K562 (cell line): Measurements from ENCODE around the gene SIT1. TPM values are rescaled to one million over a fixed set of nuclear protein-coding genes. Genes with fewer than 3 reads are reported as not detected.
A peak's percentile ranks its signal among the peaks of the same experiment; 100 is the strongest.

Source experiments
- ELK1 ChIP-seq: sonication (generic); formaldehyde crosslinking; IDR thresholded peaks from 2 replicates; pipeline ENCODE4 v1.8.1; 2022; ENCODE audit warnings: missing genetic modification reagents
- FOSL1 ChIP-seq: fragments of 200-800 bp; sonication (Bioruptor generic); conservative IDR thresholded peaks from 2 replicates; pipeline ENCODE4 v1.6.1; 2016; ENCODE audit warnings: missing genetic modification characterization, missing compliant biosample characterization
- NFE2L1 ChIP-seq: fragments of 450-650 bp; IDR thresholded peaks from 2 replicates; pipeline ENCODE4 v1.6.1; 2016; ENCODE audit warnings: missing genetic modification characterization, low read depth, mild to moderate bottlenecking, missing compliant biosample characterization, moderate library complexity, borderline replicate concordance
- NR2C1 ChIP-seq, 2 experiments: fragments of 450-650 bp; IDR thresholded peaks; 2 replicates each; pipeline ENCODE4 v1.6.1; 2017; ENCODE audit warnings: mild to moderate bottlenecking in 2 of 2, antibody characterized with exemption in 1 of 2, inconsistent platforms in 1 of 2, missing compliant biosample characterization in 1 of 2, missing genetic modification characterization in 1 of 2
- POLR3A ChIP-seq: IDR thresholded peaks from 2 replicates; pipeline ENCODE4 v1.6.1; 2011; ENCODE audit warnings: borderline replicate concordance, mild to moderate bottlenecking, moderate library complexity; ENCODE audit not compliant: insufficient read length, insufficient read depth; ENCODE audit errors: extremely low read depth
- SIN3A ChIP-seq, 2 experiments: fragments of 150-350 bp in 1 of 2; IDR thresholded peaks; 2 replicates each; pipeline ENCODE4 v1.6.1; 2011 to 2016; ENCODE audit warnings: borderline replicate concordance in 2 of 2, low read depth in 2 of 2, low read length in 2 of 2, mild to moderate bottlenecking in 2 of 2, moderate library complexity in 2 of 2; ENCODE audit not compliant: control insufficient read depth in 1 of 2
- TFAP4 ChIP-seq: sonication (generic); formaldehyde crosslinking; IDR thresholded peaks from 2 replicates; pipeline ENCODE4 v1.8.0; 2022; ENCODE audit warnings: missing genetic modification reagents, mild to moderate bottlenecking, moderate library complexity, borderline replicate concordance
- ZBTB43 ChIP-seq: sonication (generic); formaldehyde crosslinking; IDR thresholded peaks from 2 replicates; pipeline ENCODE4 v1.8.0; 2023; ENCODE audit warnings: mild to moderate bottlenecking, missing genetic modification reagents
- ZNF347 ChIP-seq: fragments of 450-650 bp; formaldehyde crosslinking; IDR thresholded peaks from 2 replicates; pipeline ENCODE4 v1.4.0; 2020; ENCODE audit warnings: low read depth, mild to moderate bottlenecking, moderate library complexity
- polyA plus RNA-seq, 8 experiments: library from polyadenylated mRNA; depleted of rRNA in 4 of 8; stranded (reverse) in 5 of 8; unstranded in 3 of 8; fragments of >200 nt; fragmentation: Nextera tagmentation in 2 of 8; fragmentation: Illumina TruSeq in 1 of 8; extraction: Ambion mirVana in 2 of 8; extraction: Trizol in 1 of 8; gene quantifications; 2 replicates each; pipeline versions ENCODE4 v1.2.1 to v1.2.3, GENCODE V29; 2011 to 2014; ENCODE audit warnings: inconsistent platforms in 1 of 8, missing spikeins in 1 of 8
- total RNA-seq, 7 experiments: library from RNA; depleted of rRNA in 6 of 7; stranded (reverse); fragments of >200 nt in 6 of 7; fragmentation: Illumina TruSeq in 2 of 7; extraction: Trizol in 2 of 7; gene quantifications; 2 replicates each; pipeline versions ENCODE4 v1.2.1 to v1.2.3, GENCODE V29; 2011 to 2021; ENCODE audit warnings: low replicate concordance in 1 of 7
- TF ChIP-seq, protein P1 (sequence below): fragments of 450-650 bp; IDR thresholded peaks from 2 replicates; pipeline ENCODE4 v1.6.1; 2016; ENCODE audit warnings: mild to moderate bottlenecking, moderate library complexity

Gene SIT1
- total and polyA plus RNA-seq, 9 of the 15 experiments (the other 6 are each of a cell fraction or from before 2014, with no cell fraction given), result not detected

DNA sequence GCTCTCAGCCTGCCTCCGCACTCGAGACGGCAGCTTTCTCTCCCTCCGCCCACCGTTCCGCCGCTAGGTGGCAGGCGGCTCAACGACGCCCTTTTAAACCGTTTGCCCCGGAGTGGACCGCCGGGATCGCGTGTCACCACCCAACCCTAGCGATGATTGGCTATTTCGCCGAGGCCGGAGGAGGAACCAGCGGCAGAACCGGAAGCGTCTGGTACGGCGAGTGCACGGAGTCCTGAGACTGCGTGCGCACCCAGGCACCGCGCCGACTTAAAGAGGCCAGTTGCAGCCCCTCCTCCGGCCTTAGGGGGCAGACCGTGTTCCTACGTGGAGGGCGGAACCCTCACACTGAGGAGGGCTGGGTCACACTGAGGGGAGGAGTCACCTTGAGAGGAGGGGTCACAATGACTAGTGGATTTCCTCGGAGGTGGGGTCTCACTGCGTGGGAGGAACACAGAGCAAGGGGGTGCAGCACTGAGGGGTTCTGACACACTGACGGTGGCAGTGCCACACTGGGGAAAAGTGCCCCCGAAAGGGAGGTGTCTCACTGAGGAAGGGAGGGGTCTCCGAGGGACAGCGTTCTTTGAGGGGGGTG lies 46.6 kb downstream of the SIT1 start (continued):
- TF ChIP-seq NR2C1 (IDR thresholded peaks at IDR 0.05) (no peak), NR2C1 (tag; IDR thresholded peaks at IDR 0.05) (0 out of 2 replicates have a peak, but pooled peaks have one; percentile 11), ELK1 (CRISPR knock-in tag) (no peak), NFE2L1 (tag) (no peak), FOSL1 (0 out of 2 replicates have a peak, but pooled peaks have one; percentile 15), SIN3A (IDR thresholded peaks at IDR 0.05; ENCODE audit: borderline replicate concordance in 2 of 2, control insufficient read depth in 1 of 2, low read depth in 2 of 2, low read length in 2 of 2) (peak in 1 of 2 experiments; percentile 34; a peak in 1 of 4 replicates), POLR3A (no peak), ZBTB43 (CRISPR knock-in tag) (no peak), ZNF347 (CRISPR knock-in tag) (no peak), TFAP4 (CRISPR knock-in tag) (peak; percentile 87; the same call in 1 of the 2 replicates)
- TF ChIP-seq, protein P1, sequence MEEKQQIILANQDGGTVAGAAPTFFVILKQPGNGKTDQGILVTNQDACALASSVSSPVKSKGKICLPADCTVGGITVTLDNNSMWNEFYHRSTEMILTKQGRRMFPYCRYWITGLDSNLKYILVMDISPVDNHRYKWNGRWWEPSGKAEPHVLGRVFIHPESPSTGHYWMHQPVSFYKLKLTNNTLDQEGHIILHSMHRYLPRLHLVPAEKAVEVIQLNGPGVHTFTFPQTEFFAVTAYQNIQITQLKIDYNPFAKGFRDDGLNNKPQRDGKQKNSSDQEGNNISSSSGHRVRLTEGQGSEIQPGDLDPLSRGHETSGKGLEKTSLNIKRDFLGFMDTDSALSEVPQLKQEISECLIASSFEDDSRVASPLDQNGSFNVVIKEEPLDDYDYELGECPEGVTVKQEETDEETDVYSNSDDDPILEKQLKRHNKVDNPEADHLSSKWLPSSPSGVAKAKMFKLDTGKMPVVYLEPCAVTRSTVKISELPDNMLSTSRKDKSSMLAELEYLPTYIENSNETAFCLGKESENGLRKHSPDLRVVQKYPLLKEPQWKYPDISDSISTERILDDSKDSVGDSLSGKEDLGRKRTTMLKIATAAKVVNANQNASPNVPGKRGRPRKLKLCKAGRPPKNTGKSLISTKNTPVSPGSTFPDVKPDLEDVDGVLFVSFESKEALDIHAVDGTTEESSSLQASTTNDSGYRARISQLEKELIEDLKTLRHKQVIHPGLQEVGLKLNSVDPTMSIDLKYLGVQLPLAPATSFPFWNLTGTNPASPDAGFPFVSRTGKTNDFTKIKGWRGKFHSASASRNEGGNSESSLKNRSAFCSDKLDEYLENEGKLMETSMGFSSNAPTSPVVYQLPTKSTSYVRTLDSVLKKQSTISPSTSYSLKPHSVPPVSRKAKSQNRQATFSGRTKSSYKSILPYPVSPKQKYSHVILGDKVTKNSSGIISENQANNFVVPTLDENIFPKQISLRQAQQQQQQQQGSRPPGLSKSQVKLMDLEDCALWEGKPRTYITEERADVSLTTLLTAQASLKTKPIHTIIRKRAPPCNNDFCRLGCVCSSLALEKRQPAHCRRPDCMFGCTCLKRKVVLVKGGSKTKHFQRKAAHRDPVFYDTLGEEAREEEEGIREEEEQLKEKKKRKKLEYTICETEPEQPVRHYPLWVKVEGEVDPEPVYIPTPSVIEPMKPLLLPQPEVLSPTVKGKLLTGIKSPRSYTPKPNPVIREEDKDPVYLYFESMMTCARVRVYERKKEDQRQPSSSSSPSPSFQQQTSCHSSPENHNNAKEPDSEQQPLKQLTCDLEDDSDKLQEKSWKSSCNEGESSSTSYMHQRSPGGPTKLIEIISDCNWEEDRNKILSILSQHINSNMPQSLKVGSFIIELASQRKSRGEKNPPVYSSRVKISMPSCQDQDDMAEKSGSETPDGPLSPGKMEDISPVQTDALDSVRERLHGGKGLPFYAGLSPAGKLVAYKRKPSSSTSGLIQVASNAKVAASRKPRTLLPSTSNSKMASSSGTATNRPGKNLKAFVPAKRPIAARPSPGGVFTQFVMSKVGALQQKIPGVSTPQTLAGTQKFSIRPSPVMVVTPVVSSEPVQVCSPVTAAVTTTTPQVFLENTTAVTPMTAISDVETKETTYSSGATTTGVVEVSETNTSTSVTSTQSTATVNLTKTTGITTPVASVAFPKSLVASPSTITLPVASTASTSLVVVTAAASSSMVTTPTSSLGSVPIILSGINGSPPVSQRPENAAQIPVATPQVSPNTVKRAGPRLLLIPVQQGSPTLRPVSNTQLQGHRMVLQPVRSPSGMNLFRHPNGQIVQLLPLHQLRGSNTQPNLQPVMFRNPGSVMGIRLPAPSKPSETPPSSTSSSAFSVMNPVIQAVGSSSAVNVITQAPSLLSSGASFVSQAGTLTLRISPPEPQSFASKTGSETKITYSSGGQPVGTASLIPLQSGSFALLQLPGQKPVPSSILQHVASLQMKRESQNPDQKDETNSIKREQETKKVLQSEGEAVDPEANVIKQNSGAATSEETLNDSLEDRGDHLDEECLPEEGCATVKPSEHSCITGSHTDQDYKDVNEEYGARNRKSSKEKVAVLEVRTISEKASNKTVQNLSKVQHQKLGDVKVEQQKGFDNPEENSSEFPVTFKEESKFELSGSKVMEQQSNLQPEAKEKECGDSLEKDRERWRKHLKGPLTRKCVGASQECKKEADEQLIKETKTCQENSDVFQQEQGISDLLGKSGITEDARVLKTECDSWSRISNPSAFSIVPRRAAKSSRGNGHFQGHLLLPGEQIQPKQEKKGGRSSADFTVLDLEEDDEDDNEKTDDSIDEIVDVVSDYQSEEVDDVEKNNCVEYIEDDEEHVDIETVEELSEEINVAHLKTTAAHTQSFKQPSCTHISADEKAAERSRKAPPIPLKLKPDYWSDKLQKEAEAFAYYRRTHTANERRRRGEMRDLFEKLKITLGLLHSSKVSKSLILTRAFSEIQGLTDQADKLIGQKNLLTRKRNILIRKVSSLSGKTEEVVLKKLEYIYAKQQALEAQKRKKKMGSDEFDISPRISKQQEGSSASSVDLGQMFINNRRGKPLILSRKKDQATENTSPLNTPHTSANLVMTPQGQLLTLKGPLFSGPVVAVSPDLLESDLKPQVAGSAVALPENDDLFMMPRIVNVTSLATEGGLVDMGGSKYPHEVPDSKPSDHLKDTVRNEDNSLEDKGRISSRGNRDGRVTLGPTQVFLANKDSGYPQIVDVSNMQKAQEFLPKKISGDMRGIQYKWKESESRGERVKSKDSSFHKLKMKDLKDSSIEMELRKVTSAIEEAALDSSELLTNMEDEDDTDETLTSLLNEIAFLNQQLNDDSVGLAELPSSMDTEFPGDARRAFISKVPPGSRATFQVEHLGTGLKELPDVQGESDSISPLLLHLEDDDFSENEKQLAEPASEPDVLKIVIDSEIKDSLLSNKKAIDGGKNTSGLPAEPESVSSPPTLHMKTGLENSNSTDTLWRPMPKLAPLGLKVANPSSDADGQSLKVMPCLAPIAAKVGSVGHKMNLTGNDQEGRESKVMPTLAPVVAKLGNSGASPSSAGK, result peak; percentile 95; the same call in 1 of the 2 replicates
